HuH-7.5 (cell line): Measurements from ENCODE around the gene NAPSA.
"Not testable (repeated sequence)": the region's sequence is repeated elsewhere in the genome, so short reads cannot be mapped to it uniquely, and the experiment has no call there.

Experiments used
- DNase-seq: peaks from one replicate; pipeline ENCODE4 v3.0.0; 2011; ENCODE audit warnings: low spot score

Gene NAPSA

DNA sequence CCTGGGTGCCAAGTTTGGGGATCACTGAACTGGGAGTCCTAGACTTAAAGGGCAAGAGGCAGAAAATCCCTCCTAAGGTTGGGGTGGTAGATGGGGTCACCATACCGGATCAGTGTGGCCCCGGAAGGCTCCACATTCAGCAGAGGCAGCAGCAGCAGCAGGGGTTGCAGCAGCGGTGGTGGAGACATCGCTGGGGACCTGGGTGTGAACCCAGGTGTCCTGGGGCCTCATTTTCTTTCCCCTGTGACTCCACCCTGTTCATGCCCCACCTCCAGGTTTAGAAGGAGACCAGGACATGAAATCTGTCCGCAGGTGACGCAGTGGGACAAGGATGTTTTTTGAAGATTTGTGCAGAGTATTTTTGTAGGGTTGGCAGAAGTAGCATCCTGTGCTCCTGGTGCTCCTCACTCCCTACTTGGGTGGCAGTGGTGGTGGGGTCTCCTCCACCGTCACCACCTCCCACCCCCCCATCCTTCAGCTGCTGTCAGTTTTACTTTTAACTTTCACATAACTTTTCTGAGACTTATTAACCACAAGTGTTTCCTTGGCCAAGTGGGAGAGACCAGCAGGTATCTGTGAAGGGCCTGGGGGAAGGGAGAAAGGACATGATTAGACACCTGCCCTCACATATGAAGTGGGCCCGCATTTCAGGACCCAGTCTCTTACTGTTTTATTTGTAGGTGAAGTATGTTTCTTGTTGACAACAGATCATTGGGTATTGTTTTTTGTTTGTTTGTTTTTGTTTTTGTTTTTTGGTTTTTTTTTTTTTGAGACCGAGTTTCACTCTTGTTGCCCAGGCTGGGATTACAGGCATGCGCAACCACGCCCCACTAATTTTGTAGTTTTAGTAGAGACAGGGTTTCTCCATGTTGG lies at the start of gene NAPSA:
TSS of gene NAPSA (minus strand) at position 206 of the 873 bp plus-strand sequence. CDS start at position 188, 18 bp downstream.
- DNase-seq: no peak

DNA sequence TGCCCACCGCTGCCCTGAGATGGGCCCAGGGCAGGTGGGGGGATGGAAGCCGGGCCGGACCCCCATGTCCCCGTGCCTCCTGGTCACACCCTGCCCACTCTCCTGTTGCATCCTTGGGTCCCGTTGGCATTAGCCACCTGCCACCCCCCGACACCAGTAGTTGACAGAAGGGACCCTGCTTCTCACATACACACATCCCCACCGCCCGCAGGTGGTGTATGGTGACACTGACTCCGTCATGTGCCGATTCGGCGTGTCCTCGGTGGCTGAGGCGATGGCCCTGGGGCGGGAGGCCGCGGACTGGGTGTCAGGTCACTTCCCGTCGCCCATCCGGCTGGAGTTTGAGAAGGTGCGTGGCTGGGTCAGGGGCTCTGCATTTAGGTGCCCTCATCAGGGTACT lies 48.1 kb upstream of the NAPSA start:
- DNase-seq: no peak

- DNase-seq: no peak
Measured at GRCh38 chr19:50413096-50413495, 47.7 kb upstream of the NAPSA start.

DNA sequence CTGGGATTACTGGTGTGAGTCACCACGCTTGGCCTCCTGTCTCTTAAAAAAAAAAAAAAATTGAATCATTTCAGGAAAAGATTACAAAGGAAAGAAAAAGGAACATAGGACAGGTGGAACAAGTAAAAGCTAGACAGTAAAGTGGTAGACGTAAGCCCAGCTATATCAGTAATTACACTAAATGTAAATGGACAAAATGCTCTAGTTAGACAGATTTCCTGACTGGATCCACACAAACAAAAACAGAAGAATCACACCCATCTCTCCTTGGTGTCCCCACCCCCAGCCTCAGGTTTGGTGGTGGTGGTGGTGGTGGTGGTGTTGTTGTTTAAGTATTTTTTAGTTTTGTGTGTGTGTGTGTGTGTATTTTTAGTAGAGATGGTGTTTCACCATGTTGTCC lies 47.0 kb upstream of the NAPSA start:
- DNase-seq: no peak

DNA sequence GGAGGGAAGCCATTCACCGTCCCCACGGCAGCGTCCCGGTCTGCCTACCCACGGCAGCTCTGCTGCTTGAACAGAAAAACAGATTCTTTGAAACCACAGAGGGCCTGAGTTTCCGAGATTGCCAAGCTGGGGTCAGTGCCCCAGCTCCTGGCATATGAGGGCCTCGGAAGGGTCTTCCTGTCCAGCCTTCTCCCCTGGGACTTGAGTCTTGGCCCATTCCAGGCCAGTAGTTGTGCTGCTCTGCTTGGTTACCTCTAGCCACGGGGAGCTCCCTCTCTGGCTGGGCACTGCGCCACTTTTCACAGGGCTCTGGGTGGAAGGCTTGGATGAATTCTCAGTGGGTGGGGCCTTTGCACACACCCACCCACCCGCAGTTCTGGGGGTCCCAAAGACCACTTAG lies 44.7 kb upstream of the NAPSA start:
- DNase-seq: no peak

DNA sequence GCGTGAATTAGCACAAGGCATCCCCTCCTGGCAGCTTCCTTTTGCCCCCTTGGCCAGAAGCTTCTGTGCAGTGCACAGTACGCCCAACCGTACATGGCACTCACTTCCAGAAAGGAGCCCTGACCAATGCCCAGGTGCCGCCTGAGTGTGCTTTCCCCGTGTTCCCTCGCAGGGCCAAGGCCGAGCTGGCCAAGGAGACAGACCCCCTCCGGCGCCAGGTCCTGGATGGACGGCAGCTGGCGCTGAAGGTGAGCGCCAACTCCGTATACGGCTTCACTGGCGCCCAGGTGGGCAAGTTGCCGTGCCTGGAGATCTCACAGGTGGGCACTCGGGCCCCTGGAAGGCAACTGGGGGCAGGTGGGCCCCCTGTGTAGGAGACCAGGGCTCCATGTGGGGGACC lies 43.9 kb upstream of the NAPSA start:
- DNase-seq: no peak

GRCh38 chr19:50406829-50407228 lies 41.4 kb upstream of the NAPSA start:
- DNase-seq: no peak

DNA sequence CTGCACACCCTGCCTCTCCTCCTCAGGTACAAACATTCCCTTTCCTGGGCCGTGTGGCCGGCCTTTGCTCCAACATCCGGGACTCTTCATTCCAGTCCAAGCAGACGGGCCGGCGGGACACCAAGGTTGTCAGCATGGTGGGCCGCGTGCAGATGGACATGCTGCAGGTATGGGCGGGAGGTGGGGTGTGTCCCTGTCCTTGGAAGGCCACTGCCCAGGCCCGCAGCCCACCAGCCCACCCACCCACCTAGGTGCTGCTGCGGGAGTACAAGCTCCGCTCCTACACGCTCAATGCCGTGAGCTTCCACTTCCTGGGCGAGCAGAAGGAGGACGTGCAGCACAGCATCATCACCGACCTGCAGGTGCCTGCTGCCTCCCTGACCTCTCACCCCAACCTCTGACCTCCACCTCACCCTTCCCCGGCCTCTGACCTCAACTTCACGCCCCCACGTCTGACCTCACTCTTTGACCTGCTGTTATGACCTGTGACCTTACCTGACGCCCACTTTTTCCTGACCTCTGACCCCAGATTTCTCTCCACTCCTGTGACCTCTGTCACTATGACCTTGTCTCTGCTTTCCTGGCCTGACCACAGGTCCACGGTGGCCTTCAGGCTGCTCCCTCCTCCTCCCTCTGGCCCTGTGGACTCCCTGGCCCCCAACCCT lies 40.8 kb upstream of the NAPSA start:
- DNase-seq: no peak

- no peak for DNase-seq
Measured at GRCh38 chr19:50402544-50403301, 37.3 kb upstream of the NAPSA start.

GRCh38 chr19:50401605-50402450 lies 36.4 kb upstream of the NAPSA start:
- DNase-seq: no peak

- DNase-seq: no peak
Measured at GRCh38 chr19:50399368-50399745, 33.9 kb upstream of the NAPSA start.

DNA sequence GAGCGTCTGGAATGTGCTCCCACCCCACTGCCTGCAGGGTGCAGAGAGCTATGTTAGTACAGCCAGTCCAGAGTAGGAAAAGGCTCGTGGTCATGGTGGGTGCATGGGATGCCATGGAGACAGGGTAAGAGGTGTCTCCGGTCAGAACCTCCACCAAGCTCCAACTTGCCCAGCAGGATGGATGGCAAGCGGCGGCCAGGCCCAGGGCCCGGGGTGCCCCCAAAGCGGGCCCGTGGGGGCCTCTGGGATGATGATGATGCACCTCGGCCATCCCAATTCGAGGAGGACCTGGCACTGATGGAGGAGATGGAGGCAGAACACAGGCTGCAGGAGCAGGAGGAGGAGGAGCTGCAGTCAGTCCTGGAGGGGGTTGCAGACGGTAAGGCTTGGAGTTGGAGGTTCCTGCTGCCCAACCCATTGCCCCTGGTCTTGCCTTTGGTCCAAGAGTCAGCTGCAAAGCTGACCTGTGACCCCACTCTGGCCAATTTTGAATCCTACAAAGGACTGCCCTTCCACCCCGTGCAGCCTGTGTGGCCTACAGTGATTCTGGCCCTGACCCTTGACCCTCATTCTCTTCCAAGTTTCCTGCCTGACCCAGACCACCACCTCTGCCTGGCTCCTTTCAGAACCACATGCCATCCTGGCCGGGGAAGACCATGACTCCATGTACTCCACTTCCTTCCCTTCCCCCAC lies 33.4 kb upstream of the NAPSA start:
- DNase-seq: no peak

GRCh38 chr19:50394017-50394416 lies 28.6 kb upstream of the NAPSA start:
- no peak for DNase-seq

DNA sequence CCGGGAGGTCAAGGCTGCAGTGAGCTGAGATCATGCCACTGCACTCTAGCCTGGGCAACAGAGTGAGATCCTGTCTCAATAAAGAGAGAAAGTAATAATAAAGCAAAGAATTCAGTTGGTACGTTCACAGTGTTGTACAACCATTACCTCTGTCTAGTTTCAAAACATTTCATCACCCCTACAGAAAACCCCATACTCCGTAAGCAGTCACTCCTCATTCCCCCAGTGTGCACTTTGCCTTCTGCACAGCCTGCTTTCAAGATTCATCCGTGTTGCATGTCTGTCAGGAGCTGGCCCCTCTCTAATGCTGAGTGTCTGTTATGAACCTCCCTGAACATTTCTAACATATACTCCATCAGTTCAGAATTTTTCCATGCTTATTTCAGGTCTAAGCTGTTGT lies 28.1 kb upstream of the NAPSA start:
- DNase-seq: no peak

GRCh38 chr19:50392759-50393158 lies 27.3 kb upstream of the NAPSA start:
- DNase-seq: no peak

DNA sequence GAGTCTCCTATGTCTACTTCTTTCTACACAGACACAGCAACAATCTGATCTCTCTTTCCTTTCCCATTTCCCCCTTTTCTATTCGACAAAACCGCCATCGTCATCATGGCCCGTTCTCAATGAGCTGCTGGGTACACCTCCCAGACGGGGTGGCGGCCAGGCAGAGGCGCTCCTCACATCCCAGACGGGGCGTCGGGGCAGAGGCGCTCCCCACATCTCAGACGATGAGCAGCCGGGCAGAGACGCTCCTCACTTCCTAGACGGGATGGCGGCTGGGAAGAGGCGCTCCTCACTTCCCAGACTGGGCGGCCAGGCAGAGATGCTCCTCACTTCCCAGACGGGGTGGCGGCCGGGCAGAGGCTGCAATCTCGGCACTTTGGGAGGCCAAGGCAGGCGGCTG lies 25.5 kb upstream of the NAPSA start:
- not testable (repeated sequence) for DNase-seq

DNA sequence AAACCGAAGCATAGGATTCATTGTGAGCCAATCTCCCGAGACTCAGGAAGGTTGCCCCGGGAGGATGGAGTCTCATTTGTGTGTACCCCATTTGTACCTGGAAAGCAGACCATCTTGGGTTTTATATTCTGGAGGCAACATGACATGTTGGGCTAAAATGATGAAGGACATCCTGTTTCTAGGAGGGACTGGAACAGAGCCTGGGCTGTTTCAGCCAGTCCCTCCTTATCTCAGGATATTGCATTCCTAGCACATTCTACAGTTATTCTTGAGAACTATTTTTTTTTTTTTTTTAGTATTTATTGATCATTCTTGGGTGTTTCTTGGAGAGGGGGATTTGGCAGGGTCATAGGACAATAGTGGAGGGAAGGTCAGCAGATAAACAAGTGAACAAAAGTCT lies 24.9 kb upstream of the NAPSA start:
- DNase-seq: not testable (repeated sequence)

DNA sequence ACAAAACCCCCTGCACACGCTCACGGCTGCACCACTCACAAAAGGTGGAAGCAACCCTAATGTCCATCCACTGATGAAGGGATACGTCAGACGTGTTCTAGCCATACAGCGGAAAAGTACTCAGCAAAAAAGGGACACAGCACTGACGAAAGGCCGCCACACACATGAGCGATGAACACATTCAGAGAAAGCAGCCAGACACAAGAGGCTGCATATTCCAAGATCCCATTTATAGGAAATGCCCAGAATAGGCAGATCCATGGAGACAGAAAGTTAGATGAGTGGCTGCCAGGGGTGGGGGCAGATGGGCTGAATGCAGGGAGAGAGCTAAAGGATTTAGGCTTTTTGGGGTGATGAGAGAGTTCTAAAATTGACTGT lies 22.4 kb upstream of the NAPSA start:
- DNase-seq: no peak

DNA sequence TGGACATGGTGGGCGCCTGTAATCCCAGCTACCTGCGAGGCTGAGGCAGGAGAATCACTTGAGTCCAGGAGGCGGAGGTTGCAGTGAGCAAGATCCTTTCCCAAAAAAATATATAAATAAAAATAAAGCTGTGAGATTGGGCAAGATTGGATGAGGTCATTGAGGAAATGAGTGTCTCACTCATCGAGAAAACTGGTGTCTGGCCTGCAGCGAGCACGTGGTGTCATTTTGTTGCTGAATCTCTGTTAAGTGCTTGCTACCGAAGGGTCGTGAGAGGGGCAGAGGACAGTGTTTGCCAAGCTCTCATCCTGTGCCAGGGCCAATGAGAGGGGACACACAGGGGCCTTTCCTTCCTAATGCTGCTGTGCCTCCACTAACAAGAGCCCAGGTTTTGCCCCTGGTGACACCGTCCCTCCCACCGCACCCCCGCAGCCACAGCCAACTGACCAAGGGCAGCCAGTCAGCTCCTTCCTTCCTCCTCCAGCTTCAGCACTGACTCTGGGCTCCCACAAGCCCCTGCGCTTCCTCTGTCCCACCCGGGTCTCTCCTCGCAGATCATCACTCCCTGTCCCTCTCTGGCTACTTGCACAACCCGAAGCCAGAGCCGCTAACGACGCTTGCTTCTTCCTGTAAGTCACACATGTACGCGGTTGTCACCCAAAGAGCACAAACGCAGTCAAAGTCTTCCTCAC lies 21.9 kb upstream of the NAPSA start:
- DNase-seq: no peak

DNA sequence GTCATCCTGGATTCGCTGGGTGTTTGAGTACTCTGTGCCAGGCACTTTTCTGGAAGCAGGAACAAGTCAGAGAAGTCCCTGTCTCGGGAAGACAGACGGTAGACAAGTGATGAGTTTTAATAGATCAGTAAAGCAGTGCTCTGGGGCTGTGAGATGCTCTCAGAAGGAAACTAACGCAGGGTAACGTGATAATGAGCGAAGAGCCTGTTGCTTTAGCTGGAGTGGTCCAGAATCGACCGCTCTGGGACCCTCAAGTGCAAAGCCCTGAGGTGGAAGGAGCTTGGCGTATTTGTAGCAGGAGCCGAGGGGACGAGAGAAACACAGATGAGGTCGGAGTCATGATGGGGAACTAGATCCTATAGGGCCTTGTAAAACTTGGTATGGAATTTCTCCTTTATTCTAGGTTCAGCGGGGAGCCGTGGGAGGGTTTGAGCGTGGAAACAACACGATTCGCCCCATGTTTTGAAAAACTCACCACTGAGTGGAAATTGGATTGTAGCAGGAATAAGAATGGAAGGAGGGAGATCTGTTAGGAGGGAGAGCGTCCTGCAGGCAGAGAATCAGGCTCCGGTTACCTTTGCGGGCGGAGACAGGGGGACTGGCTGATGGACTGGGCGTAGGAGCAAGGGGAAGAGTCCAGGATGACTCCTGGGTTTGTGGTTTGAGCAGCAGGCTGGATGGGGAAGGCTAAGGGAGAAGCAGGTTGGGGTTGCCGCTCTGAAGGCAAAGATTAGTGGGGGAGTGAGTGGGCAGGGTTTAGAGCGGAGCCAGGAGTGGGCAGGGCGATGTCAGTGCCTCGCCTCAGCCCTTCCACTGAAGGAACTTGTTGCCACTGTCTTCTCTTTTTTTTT lies 19.5 kb upstream of the NAPSA start:
- no peak for DNase-seq
